H1 (cell line): ENCODE results near the gene SH2D7. TPM values are rescaled to one million over a fixed set of nuclear protein-coding genes. Genes with fewer than 3 reads are reported as not detected.

Experiments
- CBX5 ChIP-seq: fragments of 300-800, 300-1000 bp; sonication (generic); IDR thresholded peaks from 2 replicates; pipeline ENCODE4 v1.7.1; 2016; ENCODE audit warnings: antibody characterized with exemption, low read length, low read depth
- FOSL1 ChIP-seq: IDR thresholded peaks from 2 replicates; pipeline ENCODE4 v1.6.1; 2011; ENCODE audit warnings: mild to moderate bottlenecking, low read depth, low read length, moderate library complexity; ENCODE audit not compliant: insufficient read depth
- HDAC6 ChIP-seq: IDR thresholded peaks from one replicate; pipeline ENCODE4 v1.7.1; 2012; ENCODE audit warnings: low read depth, mild to moderate bottlenecking, inconsistent platforms, low read length, moderate library complexity
- RXRA ChIP-seq: IDR thresholded peaks from 2 replicates; pipeline ENCODE4 v1.6.1; 2011; ENCODE audit warnings: low read depth, mild to moderate bottlenecking, low read length, moderate library complexity; ENCODE audit not compliant: insufficient read depth
- YY1 ChIP-seq: IDR thresholded peaks from 2 replicates; pipeline ENCODE4 v1.6.1; 2011; ENCODE audit warnings: low read depth, mild to moderate bottlenecking, low read length
- ZNF274 ChIP-seq: IDR thresholded peaks from 2 replicates; pipeline ENCODE4 v1.7.0; 2012; ENCODE audit warnings: low read length, borderline replicate concordance; ENCODE audit errors: extremely low read depth
- polyA plus RNA-seq, 7 experiments: library from polyadenylated mRNA; depleted of rRNA in 3 of 7; stranded (reverse) in 5 of 7; unstranded in 2 of 7; fragments of >200 nt in 5 of 7; fragments of 200-250 nt in 2 of 7; gene quantifications; 1 replicate in 5 of 7; 2 replicates in 1 of 7; 4 replicates in 1 of 7; pipeline versions ENCODE4 v1.2.1 to v1.2.3, GENCODE V29; 2011 to 2013; ENCODE audit warnings: missing spikeins in 2 of 7, mixed read lengths in 2 of 7
- total RNA-seq: library from RNA; stranded (reverse); fragmentation: NEBNext Ultra II Directional; extraction: Animal tissue kit (Norgen Biotek cat#: 25700); gene quantifications from 2 replicates; pipeline ENCODE4 v1.2.1, GENCODE V29; 2021
- TF ChIP-seq, protein P1 (sequence below), 3 experiments: IDR thresholded peaks; 1 replicate in 2 of 3; 2 replicates in 1 of 3; pipeline versions ENCODE4 v1.5.1 to v1.6.1; 2011; ENCODE audit warnings: low read length in 3 of 3, mild to moderate bottlenecking in 3 of 3, inconsistent platforms in 2 of 3, low read depth in 1 of 3, moderate library complexity in 1 of 3; ENCODE audit not compliant: insufficient read depth in 1 of 3; ENCODE audit errors: control extremely low read depth in 1 of 3

Gene SH2D7
- total and polyA plus RNA-seq, 2 of the 8 experiments (the other 6 are each of a cell fraction or from before 2014, with no cell fraction given) = not detected

GRCh38 chr15:78101423-78102105, 9.2 kb downstream of the SH2D7 start (continued):
- TF ChIP-seq FOSL1 = no peak
- TF ChIP-seq YY1 = no peak
- no peak for TF ChIP-seq HDAC6
- no peak for TF ChIP-seq RXRA
- no peak for TF ChIP-seq ZNF274
- no peak for TF ChIP-seq CBX5
- TF ChIP-seq, protein P1, sequence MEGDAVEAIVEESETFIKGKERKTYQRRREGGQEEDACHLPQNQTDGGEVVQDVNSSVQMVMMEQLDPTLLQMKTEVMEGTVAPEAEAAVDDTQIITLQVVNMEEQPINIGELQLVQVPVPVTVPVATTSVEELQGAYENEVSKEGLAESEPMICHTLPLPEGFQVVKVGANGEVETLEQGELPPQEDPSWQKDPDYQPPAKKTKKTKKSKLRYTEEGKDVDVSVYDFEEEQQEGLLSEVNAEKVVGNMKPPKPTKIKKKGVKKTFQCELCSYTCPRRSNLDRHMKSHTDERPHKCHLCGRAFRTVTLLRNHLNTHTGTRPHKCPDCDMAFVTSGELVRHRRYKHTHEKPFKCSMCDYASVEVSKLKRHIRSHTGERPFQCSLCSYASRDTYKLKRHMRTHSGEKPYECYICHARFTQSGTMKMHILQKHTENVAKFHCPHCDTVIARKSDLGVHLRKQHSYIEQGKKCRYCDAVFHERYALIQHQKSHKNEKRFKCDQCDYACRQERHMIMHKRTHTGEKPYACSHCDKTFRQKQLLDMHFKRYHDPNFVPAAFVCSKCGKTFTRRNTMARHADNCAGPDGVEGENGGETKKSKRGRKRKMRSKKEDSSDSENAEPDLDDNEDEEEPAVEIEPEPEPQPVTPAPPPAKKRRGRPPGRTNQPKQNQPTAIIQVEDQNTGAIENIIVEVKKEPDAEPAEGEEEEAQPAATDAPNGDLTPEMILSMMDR (IDR thresholded peaks at IDR 0.05; ENCODE audit: control extremely low read depth in 1 of 3, insufficient read depth in 1 of 3, low read depth in 1 of 3, low read length in 3 of 3) = no peak
